GM21360 (cell line): Measurements from ENCODE around the gene SLC2A1.

Experiments used
- ATAC-seq: cut with Tn5 transposase; IDR thresholded peaks from one replicate; pipeline ENCODE4 v1.9.1; 2021; ENCODE audit warnings: mild to moderate bottlenecking, moderate library complexity; ENCODE audit not compliant: unreplicated experiment

SLC2A1 gene

DNA sequence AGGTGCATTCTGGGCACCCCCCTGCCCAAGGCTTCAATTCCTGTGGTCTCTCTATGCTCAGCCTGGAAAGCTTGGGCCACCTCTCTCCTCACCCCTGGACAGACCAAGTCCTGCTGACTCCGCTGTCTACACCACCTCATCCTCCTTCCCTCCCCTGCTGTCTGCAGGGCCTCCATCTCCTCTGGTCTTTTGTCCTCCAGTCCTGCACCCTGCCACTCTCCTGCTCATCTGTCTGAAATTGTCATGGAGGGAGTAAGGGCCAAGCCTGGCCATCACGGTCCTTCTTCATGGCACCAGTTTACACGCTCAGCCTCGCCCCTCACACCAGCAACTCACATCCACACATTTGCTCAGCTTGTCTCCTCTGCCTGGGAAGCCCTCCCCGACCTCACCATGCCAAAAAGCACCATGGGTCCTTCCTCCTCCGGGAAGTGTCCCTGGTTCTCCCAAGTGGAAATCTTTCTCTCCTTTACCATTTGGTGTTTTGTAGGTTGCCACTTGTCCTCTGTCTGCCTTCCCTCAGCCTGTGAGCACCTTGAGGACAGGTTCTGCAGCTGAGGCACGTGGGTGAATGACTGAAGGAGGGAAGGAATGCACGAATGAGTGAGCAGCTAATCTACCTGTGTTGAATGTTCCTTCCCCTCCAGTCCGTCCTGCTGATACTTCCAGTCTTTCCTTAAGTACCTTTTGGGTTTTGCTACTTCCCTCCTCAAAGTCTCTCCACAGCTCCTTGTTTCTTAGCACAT lies 2.1 kb upstream of the SLC2A1 start:
- ATAC-seq: no peak

DNA sequence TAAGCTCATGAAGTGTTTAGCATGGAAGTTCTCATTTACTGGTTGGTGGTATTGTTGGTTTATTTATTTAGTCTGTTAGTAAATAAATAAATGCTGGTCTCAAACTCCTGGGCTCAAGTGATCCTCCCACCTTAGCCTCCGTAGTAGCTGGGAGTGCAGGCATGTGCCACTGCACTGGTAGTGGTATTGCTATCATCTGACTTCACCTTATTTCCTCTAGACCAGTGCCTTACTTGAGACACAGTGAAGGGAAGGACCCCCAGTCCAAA lies 1.4 kb upstream of the SLC2A1 start:
- no peak for ATAC-seq

DNA sequence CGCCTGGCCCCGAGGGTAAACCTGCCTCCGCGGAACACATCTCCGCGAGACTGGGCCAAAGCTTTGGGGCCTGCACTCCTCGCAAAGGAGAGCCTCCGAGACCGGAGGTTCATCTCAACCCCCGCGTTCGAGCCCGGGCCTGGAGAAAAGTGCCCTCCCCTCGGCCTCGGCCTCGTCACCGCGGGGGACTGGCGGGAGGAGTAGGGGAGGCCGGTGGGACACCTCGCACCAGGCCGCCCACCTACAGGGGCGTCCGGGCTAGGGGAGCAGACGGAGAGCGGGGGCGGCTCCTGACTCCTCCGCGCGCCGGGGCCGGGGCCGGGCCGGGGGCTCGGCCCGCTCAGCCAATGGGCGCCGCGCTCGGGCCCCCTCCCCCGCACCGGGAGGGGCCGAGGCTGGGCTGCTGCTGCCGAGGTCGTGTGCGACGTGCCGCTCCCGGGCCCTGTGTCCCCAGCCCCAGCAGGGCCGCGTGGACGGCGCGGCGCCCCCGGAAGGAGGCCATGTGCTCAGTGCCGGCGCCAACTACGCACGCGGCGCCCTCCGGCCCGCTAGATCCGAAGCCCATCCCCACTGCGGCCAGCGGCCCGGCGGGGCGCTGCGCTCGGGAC lies 684 bp downstream of the SLC2A1 start:
- peak; percentile 46 for ATAC-seq

DNA sequence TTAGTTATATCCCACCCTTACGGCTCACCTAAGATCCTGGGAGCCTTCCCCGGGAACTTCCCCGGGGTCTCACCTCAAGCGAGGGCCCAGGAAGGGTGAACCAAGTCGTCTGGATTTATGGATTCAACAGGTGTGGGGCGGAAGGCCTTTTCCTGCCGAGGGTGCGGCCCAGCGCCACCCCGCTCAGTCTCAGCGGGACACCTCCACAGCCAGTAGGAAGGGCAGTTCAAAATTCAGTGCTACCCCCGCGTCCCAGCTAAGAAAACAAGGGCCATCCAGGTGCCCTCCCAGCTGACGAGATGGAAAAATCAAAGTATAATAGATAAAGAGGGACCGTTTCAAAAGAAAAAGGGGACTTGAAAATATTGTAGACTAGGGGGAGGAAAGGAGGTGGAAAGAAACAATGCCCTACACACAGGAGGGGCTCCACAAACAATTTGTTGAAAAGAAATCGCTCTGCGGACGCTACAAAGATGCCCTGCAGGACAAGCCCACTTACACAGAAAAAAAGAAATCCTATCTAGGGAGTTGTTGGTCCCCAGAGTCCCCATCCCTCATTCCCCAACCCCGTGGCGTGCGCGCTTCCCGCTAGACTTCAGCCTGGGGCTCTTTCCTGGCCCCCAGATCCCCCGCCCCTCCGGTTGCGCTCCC lies 1.3 kb downstream of the SLC2A1 start:
- ATAC-seq: no peak

DNA sequence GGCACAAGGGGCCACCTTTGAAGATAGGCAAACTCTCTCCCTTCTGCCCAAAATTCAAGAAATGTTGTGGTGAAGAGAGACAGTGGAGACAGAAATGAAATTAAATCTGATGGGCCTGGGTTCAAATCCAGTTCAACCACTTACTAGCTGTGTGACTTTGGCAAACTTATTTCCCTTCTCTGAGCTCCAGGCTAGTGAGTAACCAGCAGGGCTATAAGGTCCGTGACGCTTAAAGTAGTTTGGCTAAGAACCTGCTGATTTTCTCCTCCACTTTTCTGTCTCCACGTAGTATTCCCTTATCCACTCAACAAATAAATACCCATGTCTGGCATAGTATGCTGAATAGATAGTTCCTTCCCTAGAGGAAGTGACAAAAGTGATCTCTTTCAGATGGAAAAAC lies 1.9 kb downstream of the SLC2A1 start:
- ATAC-seq: no peak

DNA sequence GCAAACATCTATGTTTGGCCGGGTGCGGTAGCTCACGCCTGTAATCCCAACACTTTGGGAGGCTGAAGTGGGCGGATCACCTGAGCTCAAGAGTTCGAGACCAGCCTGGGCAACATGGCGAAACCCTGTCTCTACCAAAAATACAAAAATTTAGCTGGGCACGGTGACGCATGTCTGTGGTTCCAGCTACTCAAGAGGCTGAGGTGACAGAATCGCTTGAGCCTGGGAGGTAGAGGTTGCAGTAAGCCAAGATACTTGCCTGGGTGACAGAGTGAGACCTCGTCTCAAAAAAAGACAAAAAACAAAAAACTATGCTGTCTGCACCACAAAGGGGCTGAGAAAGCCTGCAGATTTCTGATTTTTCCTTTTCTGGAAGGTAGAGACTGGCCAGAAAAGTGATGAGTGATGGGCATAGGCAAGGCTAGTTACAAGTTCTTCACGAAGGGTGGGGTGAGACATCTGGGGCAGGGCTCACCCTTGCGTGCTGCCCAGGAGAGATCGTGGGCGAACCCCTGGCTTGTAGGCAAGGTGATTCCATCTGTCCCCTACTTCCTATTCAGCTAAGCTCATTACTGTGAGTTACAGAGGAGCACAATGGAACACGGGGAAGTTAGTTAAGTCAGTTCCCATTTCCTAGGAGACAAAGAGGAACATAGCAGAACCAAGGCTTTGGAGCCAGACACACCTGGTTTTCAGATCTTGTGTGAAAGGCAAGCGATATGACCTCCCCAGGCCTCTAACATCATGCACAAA lies 3.2 kb downstream of the SLC2A1 start:
- no peak for ATAC-seq

DNA sequence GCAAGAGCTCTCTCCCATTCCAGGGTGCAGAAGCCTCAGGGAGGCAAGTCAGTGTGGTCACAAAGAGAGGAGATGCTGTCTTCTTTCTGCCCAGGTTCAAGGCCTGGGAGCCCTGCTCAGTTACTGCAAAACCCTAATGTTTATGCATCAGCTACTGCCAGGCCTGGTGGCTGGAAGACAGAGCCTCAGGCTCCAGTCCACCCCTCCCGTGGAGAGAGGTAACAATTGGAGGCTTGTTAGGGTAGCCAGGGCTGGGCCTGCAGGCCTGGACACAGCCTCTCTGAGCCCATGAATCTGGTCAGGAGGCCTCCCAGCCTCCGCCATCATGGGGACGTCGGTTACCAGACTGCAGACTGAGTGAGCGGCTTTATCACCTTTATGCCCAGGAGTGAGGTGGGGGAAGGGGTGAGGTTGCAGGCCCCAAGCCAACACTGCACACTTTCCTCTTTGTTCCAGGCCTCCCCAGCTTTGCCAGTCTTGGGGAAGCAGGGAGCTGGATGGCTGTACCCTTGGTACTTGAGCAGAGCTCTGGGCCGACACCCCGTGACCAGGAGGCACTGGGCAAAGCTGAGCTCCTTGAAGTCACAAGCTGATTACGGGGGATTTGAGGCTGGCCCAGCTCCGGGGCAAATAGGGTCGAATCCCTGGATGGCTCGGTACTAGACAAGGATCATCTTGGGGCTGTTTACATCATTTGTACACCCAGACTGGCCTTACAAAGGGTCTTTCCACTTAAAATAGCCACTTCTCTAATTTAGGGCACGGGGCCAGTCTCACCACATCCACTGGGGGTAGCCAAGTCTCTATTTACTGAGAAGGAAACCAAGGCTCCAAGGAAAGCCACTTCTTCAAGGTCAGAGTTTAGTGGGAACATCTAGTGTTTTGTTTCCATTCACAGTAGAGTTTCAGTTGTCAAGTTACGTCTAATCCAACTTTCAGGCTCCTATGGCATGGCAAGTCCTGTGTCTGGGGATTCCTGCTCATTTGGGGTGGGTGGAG lies 5.2 kb downstream of the SLC2A1 start:
- no peak for ATAC-seq

DNA sequence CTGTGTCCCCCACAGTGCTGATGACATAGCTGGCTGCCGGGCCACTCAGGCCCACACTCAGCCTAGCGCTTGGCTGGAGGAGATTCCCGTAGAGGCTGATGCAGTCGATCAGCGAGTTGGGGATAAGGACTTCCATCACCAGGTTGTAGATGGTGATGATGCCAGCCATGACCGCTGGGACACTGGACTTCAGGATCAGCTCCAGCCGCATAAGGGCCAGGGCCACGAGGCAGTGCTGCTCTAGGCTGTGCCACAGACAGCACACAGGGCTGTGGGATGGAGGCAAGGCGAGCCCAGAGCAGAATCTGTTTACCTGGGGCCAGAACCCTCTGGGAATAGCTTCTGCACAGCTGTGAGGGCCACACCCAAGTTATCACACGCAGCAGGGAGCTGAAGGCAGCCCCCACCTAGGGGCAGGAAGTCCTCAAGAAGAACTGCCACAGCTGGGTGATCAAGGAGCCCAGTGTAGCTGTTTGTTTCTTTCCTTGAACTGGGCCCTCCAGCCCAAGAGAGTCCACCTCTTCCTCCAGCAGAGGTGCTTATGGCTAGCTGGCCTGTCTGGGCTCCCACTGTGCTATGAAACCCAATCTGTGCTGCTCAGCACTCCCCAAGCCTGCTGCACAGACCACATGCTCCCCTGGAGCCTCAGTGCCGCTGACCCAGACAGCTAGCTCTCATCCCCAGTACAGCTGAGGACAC lies 6.2 kb downstream of the SLC2A1 start:
- ATAC-seq: no peak

DNA sequence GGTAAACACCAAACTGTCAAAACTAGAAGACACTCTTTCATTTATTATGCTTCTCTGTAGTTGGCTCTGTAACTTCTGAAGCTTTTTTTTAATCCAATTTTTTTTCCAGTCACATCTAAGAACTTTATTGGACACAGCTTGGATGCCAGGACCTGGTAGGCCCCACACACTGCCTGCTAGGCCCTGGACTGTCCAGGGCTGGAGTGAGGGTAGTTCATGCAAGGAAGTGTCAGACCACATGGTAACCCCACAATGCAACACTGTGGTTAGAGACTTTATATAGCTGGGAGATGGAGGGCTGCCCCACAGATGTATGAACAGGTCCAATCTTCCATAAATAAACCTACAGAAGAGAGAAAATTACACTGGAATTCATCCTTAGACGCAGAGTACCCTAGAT lies 7.1 kb downstream of the SLC2A1 start:
- ATAC-seq: no peak

DNA sequence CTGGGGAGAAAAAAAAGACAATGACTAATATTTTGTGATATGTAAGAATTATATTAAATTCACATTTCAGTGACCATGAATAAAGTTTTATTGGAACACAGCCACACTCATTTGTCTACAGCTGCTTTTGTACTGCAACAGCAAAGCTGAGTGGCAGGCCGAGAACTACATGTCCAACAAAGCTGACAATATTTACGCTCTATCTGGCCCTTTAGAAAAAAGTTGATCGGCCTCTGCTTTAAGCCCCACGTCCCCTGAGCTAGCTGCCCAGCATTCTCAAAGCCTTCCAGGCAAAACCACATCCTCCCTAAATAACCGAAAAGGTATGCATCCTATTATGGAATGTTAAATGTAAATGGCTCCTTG lies 8.6 kb downstream of the SLC2A1 start:
- ATAC-seq: no peak

DNA sequence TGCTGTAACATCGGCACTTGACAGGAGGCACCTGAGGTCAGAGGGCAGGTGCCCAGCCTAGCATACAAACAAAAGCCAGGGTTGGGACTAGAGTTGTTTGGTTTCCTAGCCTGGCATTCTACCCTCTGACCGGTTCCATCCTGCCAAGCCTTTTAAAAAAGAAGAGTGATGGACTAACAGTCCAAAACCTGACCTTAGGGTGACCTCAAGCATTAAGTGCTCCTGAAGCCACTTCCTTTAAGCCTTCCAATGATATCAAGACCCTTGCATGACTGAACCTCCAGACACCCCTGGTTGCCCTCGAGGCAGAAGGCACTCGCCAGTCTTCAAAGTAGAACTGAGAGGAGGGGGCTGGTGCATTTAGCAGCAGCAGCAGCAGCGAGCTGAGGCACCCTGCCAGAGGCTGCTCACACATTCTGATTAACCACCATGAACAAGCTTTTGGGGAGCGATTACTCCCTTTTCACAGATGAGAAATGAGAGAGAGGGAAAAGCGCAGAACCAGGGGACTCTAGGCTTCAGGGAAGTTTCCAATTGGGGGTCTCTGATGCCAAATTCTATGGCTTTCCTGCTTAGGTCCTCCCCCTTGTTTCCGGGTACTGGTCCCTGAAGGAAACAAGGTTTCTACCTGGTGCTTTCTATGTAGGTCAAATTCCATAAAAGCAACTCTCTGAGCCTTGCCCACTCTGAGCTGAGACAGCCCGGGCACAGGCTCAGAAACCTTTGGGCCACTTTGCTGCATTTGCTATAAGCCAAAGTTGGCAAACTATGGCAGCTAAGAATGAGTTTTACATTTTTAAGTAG lies 9.2 kb downstream of the SLC2A1 start:
- no peak for ATAC-seq

DNA sequence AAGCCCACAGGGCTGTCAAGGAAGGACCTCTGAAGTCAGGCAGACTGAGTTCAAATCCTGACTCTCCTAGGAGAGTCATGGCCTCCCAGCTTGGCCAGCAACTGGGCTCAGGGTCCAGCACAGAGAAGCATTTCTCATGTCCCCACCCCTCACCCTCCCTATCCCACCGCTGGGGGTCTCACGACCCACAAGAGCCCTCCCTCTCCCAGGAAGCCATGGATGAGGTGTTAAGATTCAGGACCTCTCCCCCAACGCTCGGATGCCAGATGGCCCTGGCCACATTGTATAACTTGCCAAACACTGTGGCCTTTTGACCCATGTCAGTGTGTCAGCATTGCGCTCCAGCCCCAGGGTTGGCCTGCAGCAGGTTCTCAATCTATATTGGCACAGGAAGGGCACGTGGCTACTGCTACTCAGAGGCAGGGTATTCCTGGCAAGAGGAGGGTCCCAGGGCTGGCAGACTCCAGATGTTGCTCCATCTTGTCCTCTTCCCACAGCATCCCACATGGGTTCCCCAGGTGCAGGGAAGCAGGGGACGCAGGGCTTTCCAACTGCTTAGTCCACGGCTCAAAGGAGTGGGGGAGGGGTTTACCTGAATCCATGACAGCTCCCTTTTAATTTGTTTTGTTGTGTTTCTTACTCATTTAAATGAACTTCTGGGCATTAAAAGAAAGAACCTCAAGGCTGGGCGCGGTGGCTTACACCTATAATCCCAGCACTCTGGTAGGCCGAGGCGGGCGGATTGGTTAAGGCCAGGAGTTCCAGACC lies 10.5 kb downstream of the SLC2A1 start:
- ATAC-seq: no peak

DNA sequence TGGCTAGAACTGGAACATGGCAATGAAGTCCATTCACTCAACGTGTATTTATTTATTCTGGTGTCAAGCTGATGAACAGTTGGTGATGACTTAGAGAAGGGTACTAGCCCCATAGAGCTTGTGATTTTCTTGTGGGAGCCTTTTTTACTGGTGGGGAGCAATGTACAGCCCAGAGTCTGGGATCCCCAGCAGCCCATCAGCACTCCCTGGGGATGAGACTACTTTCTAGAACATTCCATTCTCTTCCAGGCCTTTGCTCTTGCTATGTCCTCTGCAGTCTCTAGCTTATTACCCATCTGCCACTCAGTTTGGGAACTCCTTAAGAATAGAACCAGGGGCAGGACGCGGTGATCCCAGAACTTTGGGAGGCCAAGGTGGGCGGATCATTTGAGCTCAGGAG lies 11.6 kb downstream of the SLC2A1 start:
- no peak for ATAC-seq

DNA sequence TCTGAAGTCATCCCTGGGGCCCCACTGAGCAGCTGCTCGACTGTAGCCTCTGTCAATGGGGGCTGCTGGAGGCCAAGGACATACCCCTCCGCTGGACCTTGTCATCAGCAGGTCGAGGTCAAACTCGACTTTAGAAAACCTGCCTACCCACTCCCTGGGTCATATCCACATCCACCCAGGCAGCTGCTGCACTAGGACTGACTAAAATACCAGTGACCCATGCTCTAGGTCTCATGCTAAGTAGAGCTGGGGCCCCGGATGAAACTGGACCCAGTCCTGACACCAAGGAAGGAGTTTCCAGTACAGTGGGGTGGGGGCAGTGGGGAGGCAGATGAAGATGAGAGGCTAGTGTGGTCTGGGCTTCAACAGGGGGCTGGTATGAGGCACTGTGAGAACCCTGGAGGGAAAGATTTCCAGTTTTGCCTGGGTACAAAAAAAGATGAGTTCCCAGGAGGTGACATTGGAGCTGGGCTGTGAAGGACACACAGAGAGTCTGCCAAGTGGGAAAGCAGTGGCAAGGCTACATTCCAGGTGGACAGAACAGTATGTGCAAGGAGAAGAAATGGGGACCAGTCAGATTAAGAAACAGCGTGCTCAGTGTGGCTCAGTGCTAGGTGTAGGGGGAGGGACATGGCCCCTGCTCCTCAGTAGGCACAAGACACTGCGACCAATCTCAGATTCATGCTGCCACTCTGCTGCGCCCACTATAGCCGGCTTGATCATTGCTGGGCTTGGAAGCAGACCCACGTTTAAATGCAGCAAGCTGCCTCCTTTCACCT lies 12.4 kb downstream of the SLC2A1 start:
- ATAC-seq: no peak

DNA sequence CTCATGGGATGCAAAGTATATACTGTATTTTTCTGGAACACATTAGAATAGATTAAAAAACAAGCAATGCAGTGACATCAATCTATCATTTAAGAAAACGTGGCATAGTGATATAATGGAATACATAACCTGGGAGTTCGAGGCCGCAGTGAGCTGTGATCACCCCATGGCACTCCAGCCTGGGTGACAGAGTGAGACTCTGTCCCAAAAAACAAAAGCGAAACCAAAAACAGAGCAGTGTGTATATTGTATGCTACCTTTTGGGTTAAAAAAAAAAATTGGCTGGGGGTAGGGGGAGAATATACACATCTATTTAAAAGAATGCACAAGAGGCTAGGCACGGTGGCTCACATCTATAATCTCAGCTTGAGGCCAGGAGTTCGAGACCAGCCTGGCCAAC lies 13.5 kb downstream of the SLC2A1 start:
- ATAC-seq: no peak

DNA sequence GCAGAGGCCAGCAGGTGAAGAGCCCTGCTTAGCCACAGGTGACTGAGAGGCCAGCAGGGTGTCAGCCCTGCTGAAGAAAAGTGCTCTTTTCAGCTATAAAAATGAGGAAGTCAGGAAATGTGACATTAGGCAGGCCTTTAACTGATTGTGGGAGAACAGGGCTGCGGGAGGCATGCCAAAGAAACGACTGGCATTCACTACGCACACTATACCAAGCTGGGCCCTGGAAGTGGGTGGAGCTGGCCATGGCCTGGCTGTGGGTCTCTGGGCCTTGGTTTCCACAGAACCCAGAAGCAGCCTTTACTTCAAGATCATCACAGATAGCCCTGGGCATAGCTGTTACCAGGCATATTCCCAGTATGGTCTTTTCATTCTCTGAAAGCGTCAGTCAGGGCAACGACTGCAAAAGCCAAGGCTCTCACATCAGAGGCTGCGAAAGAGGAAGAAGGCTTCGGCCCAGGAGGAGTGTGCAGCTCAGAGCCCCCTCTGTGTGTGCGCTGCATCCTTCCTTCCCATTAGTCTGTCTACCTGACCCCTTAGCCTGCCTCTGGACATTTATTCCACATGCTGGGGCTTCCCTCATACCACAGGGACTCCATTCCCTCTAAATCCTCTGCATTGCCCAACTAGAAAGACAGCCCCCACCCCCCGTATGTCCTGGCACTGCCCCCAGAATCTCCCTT lies 14.3 kb downstream of the SLC2A1 start:
- ATAC-seq: no peak

DNA sequence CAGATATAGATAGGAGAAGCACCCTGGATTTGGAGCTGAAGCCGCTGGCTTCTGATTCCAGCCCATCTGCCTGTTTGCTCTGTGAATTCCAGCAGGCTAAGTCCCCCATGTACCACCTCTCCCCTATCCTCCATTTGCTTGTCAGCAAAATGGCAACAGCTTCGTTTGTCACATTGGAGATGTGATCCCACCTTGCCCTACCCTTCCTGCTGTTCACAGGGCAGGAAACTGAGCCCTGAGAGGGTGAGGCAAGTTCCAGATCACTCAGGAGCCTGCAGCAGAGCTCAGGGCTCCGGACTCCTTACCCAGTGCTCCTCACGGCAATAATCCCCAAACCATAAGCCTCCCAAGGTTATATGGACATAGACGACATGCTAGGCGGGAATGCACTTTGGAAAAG lies 14.9 kb downstream of the SLC2A1 start:
- no peak for ATAC-seq
